H1 (cell line): Measurements from ENCODE around the gene SEC24A. TPM values are rescaled to one million over a fixed set of nuclear protein-coding genes. Genes with fewer than 3 reads are reported as not detected.

ENCODE experiments used
- CREB1 ChIP-seq: IDR thresholded peaks from 2 replicates; pipeline ENCODE4 v1.6.1; 2012; ENCODE audit warnings: inconsistent platforms
- POLR2A ChIP-seq, 2 experiments: IDR thresholded peaks; 1 replicate in 1 of 2; 2 replicates in 1 of 2; pipeline ENCODE4 v1.6.1; 2011; ENCODE audit warnings: low read depth in 2 of 2, low read length in 2 of 2, mild to moderate bottlenecking in 2 of 2; ENCODE audit errors: control extremely low read depth in 1 of 2
- RAD21 ChIP-seq, 2 experiments: IDR thresholded peaks in 1 of 2; conservative IDR thresholded peaks in 1 of 2; 2 replicates each; pipeline ENCODE4 v1.6.1; 2011; ENCODE audit warnings: low read depth in 2 of 2, low read length in 2 of 2, improper control_type of control experiment in 1 of 2, inconsistent platforms in 1 of 2, mild to moderate bottlenecking in 1 of 2, moderate library complexity in 1 of 2
- SAP30 ChIP-seq: fragments of 300-600 bp; sonication (generic); IDR thresholded peaks from 2 replicates; pipeline ENCODE4 v1.7.1; 2012; ENCODE audit warnings: low read length, moderate library complexity, mild to moderate bottlenecking, inconsistent platforms; ENCODE audit not compliant: insufficient read depth, insufficient replicate concordance
- TEAD4 ChIP-seq: IDR thresholded peaks from 2 replicates; pipeline ENCODE4 v1.6.1; 2012; ENCODE audit warnings: low read depth, low read length, inconsistent platforms, mixed read lengths
- polyA plus RNA-seq, 7 experiments: library from polyadenylated mRNA; depleted of rRNA in 3 of 7; stranded (reverse) in 5 of 7; unstranded in 2 of 7; fragments of >200 nt in 5 of 7; fragments of 200-250 nt in 2 of 7; gene quantifications; 1 replicate in 5 of 7; 2 replicates in 1 of 7; 4 replicates in 1 of 7; pipeline versions ENCODE4 v1.2.1 to v1.2.3, GENCODE V29; 2011 to 2013; ENCODE audit warnings: missing spikeins in 2 of 7, mixed read lengths in 2 of 7
- total RNA-seq: library from RNA; stranded (reverse); fragmentation: NEBNext Ultra II Directional; extraction: Animal tissue kit (Norgen Biotek cat#: 25700); gene quantifications from 2 replicates; pipeline ENCODE4 v1.2.1, GENCODE V29; 2021

SEC24A gene
- total and polyA plus RNA-seq, 2 of the 8 experiments (the other 6 are each of a cell fraction or from before 2014, with no cell fraction given): 18.8 to 33.7 TPM

- TF ChIP-seq SAP30 (no peak), RAD21 (IDR thresholded peaks at IDR 0.05 in 1 of 2, conservative IDR thresholded peaks at IDR 0.05 in 1 of 2; ENCODE audit: low read depth in 2 of 2, low read length in 2 of 2) (no peak), POLR2A (IDR thresholded peaks at IDR 0.05; ENCODE audit: control extremely low read depth in 1 of 2, low read depth in 2 of 2, low read length in 2 of 2) (no peak), TEAD4 (no peak), CREB1 (no peak)
- TF ChIP-seq, all 59 proteins: peak for 0
Measured at GRCh38 chr5:134642931-134643530, 5.6 kb upstream of the SEC24A start (continued).
